CD4-positive, alpha-beta T cell treated with Interleukin-4 for 4 hours (primary cell): ENCODE measurements around the gene R3HDML.
A peak's percentile ranks its signal among the peaks of the same experiment; 100 is the strongest.

ENCODE experiments used
- DNase-seq: peaks from one replicate; pipeline ENCODE4 v3.0.0-alpha.2; 2020

Gene R3HDML

GRCh38 chr20:44367746-44368145, 30.9 kb downstream of the R3HDML start:
- no peak for DNase-seq

- no peak for DNase-seq
These were observed 33.9 kb downstream of the R3HDML start for GRCh38 chr20:44370639-44371218.

- no peak for DNase-seq
These were observed 45.8 kb downstream of the R3HDML start for GRCh38 chr20:44382641-44383040.

- peak; percentile 81 for DNase-seq
These were observed 47.7 kb downstream of the R3HDML start for GRCh38 chr20:44384423-44385027.

- peak; percentile 50 for DNase-seq
These were observed 51.7 kb downstream of the R3HDML start for GRCh38 chr20:44388466-44389023.

GRCh38 chr20:44389871-44390270, 53.0 kb downstream of the R3HDML start:
- no peak for DNase-seq

GRCh38 chr20:44390280-44390679, 53.4 kb downstream of the R3HDML start:
- DNase-seq = no peak

- no peak for DNase-seq
These were observed 55.4 kb downstream of the R3HDML start for GRCh38 chr20:44392088-44392775.

GRCh38 chr20:44392776-44393607, 56.1 kb downstream of the R3HDML start:
- DNase-seq = no peak

- no peak for DNase-seq
These were observed 57.0 kb downstream of the R3HDML start for GRCh38 chr20:44393608-44394451.

GRCh38 chr20:44394452-44394701, 57.5 kb downstream of the R3HDML start:
- DNase-seq = no peak

- DNase-seq = no peak
These were observed 58.0 kb downstream of the R3HDML start for GRCh38 chr20:44394702-44395460.

GRCh38 chr20:44395461-44396340, 58.9 kb downstream of the R3HDML start:
- no peak for DNase-seq

GRCh38 chr20:44396369-44397130, 59.7 kb downstream of the R3HDML start:
- DNase-seq = no peak

- DNase-seq = no peak
These were observed 61.5 kb downstream of the R3HDML start for GRCh38 chr20:44398335-44398734.

GRCh38 chr20:44399446-44399845, 62.6 kb downstream of the R3HDML start:
- no peak for DNase-seq

GRCh38 chr20:44400671-44400969, 63.8 kb downstream of the R3HDML start:
- DNase-seq = no peak
